ENCODE data around the gene MARCHF6. TPM values are rescaled to one million over a fixed set of nuclear protein-coding genes. Genes with fewer than 3 reads are reported as not detected.
"Not testable (repeated sequence)": the region's sequence is repeated elsewhere in the genome, so short reads cannot be mapped to it uniquely, and the experiment has no call there.

Gene MARCHF6
- polyA plus RNA-seq, 4 donors = 161 to 224 (median 181) TPM

DNA sequence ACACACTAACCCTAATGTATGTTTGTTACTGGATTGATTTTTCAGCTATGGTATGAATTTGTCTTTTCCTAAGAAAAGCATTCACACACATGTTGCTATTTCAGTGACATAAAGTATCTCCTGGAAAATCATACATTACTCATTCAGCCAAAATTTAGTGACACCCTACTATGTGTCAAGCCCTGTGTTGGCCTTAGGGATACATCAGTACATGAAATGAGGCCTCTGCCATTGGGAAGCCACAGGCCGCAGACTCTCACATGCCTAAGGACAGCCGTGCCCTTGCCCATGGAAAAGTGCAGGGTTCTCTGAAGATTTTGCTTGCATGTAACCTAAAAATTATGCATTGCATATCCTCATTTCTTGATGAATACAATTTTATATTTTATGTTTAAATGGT is 5.2 kb upstream of the MARCHF6 start:
- no peak for DNase-seq (ENCODE audit: low read depth in 4 of 4, low spot score in 2 of 4)

DNA sequence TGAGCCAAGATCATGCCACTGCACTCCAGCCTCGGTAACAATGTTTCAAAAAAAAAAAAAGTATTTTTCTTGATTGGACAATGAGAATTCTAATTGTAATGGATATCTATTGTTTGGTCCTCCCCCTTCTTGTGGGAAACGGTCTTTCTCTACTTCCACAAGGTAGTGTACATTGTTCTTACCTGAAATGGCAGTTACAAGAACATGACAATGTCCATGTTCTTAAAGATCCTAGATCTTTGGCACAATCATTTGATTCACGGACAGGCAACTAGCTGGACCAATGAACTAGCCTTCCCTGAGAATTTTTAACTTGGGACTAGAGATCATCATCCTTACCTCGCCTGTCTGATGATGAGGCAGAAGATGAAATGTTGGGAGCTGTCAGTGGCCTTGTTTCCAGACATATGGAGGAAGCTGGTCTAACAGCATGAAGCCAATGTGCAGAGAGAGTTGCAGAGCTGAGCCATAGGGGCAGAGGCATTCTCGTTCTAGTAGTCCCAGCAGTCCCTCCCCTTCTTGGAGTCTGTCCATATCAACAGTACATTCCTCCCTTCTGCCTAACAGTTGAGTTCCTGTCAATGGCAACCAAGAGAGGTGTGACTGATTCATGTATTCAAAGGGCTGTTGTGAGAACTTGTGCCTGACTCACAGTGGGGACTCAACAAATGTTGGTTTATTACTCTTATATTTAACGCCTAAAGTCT is 2.1 kb upstream of the MARCHF6 start:
- no peak for DNase-seq (ENCODE audit: low read depth in 4 of 4, low spot score in 2 of 4)

DNA sequence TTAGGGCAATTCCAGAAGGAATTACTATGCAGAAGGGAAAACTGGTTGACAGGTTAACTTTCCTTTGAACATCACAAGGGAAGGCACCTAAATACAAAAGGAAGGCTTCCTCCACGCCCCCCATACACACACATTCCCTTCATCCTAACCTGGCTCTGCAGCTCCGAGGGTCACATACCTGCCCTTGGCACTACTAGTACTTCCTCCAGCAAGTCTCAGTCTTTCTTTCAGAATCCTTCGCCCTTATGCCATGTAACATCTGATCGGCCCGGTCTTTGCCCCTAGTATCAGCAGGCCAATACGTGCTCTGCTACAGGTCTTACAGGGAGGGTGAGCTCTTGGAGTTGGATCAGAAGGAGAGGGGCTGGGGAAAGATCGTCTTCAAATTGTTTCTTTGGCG is 1.6 kb upstream of the MARCHF6 start:
- DNase-seq (ENCODE audit: low read depth in 4 of 4, low spot score in 2 of 4) = no peak

DNA sequence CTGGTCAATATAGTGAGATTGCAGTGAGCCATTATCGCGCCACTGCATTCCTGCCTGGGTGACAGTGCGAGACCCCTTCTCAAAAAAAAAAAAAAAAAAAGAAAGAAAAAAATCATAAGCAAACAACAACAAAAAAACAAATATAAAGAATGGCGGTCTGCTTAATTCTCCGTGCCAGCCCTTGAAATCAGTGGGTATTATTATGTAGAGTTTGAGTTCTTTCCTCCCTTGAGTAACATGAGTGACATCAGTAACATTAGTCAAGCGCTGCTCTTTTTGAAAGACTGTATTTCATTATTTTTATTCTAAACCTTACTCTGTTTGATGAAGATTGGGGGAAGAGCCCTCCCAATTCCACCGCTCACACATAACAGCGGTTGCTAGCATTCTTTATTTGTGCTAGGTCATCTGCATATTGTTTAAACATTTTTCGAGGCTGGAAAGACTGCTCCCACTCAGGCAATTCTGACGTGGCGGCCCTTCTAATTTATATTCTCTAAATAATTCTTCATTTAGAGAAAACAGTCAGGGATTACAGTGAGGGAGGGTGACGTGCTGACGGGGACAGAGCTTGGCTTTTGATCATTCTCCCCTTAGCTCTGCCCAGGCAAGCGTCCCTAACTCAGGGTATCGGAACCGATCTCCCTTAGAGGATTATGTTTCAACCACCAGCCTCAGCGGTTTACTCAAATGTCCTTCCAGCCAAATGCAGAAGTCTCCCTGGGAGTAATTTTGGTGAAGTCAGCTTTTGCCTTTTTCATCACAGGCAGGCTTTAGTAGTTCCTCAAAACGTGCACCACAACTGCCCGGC is 860 bp upstream of the MARCHF6 start:
- DNase-seq (ENCODE audit: low read depth in 4 of 4, low spot score in 2 of 4) = peak in 2 of 4 donors; percentile 63 to 84

DNA sequence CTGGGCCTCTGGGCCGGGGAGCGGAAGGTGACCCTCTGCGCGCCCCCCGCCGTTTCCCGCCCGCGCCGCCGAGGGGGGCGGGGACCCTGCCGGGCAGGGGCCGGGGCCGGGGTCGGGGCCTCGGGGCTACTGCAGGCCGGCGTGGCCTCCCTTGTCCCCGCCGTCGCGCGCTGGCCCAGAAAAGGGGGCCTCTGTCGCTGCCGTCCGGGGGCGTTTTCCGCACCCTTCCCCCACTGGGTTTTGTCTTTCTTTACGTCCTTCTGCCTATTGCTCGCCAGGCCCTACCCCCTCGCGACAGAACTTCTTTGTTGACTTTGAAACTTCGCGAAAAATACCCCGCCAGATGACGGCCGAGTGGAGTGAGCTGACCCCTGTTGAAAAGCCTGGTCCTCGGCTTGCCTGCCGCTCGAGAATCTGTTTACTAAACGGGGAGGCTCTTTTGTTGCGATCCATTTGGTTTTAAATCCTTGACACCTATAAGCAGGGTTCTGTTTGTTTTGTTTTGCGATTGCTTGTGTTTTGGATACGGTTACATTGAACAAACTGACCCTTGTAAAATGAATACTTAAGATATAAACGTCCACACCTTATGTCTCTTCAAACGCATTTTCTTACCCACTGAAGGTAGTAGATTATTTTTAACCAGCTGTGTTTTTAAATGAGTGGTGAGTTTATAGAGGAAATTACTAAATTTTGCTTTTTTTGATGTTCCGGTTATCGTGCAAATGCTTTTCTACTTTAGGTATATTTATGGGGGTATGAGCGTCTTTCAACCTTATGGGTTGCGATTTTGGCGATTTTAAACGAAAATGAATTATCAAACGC is 765 bp downstream of the MARCHF6 start:
- DNase-seq (ENCODE audit: low read depth in 4 of 4, low spot score in 2 of 4) = no peak

DNA sequence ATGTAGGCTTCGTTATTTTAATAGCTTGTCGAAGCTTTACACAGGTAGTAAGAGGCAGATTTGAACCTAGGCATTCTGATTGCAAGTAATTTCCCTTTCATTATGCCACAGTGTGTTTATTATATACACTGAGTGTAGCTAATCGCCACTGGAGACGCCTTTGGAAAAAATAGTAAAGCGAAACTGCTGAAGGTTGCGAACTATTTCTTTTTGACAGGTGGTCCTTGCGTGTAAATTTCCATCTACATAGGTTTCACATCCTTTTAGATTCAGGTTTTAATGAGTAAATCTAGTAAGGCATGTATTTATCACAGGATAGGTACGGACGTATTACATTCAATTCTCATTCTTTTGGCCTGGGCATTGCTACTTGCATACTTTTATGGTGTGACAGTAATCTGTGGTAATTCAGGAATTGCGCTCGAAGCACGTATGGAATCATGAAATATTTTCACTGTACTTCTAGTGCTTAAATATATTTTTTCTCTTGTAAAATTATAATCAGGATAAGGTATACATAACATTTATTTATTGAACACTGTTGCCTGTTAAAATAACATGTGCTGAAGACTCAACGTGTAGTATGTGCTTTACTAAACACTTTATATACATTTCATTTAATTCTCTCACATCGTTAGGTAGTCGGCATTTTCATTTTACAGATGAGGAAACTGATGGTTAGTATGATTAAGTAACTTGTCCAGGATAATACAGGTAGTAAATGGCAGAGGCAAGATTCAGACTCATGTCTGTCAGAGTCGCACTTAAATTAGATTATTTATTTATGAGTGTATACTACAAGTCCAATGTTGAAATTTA is 1.8 kb downstream of the MARCHF6 start:
- no peak for DNase-seq (ENCODE audit: low read depth in 4 of 4, low spot score in 2 of 4)

DNA sequence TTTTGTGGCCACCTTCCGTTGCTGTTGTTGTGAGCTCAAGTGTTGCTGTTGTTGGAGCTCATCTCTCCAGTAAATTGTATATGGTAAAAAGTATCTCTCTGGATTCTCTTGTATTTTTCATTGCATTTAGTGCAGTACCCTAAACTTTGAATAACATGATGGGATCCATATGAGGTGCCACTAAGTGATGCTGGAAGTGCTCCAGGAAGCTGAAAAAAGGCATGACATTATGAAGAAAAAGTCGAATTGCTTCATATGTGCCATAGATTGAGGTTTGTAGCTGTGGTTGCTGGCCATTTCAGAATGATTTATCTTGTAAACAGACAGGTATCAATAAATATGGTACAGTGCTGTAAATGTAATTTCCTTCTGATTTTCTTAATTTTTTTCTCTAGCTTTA is 5.5 kb downstream of the MARCHF6 start:
- DNase-seq (ENCODE audit: low read depth in 4 of 4, low spot score in 2 of 4) = no peak

DNA sequence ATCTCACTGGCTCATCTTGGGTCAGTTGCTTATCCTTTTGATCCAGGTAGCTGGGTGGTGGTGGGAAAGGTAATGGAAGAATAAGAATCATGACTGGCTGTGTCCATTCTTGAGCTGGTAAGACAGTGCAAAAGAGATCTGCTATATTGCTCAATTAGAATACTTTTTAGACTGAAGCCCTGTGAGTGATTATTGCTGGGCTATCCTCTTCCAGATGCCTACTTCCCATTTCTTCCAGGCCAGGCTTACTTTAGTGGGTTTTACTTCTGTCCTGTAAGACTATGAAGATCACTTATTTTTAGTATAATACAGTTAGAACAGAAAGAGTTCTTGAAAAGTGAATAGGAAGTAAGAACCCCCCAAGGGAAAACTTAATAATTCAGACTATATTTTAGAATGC is 7.2 kb downstream of the MARCHF6 start:
- no peak for DNase-seq (ENCODE audit: low read depth in 4 of 4, low spot score in 2 of 4)

DNA sequence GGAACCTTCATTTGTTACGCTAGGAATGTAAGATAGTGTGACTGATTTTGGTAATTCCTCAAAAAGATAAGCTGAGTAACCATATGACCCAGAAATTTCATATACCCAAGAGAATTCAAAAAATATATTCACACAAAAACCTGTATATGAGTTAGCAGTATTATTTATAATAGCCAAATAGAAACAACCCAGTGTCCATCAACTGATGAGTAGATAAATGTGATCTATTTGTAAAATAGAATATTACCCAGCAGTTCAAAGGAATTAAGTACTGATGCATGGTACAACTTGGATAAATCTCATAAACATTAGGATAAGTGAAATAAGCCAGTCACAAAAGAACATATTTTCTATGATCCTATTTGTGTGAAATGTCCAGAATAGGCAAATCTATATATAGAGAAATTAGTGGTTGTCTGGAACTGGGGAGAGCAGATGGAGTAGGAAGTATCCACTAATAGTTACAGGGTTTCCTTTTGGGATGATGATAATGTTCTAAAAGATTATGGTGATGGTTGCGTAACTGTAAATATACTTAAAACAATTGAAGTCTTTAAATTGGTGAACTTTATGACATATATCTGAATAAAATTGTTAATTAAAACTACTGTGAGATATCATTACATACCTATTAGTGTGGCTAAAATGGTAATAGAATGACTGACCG is 10.2 kb downstream of the MARCHF6 start:
- no peak for DNase-seq (ENCODE audit: low read depth in 4 of 4, low spot score in 2 of 4)

DNA sequence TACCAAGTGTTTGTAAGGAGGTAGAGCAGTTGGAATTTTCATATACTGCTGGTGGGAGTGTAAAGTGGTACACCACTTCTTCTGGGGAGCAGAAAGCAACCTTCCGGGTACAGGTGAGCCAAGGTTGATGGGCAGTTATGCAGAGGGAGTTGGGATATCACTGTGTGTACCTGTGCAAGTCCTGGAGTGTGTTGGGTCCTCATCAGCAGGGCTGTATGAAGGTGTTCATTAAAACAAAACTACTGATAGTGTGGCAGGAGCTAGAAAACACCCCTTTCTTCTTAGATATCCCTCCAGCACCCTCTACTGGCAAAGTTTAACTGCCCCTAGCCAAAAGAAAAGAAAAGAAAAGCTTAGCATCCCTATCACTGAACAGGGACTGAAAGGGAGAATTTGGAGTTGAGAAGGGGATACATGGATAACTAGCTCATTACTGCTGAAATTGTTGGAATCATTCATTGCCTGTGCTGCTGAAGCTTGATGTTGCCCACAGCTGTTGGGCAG is 10.7 kb downstream of the MARCHF6 start:
- DNase-seq (ENCODE audit: low read depth in 4 of 4, low spot score in 2 of 4) = no peak

DNA sequence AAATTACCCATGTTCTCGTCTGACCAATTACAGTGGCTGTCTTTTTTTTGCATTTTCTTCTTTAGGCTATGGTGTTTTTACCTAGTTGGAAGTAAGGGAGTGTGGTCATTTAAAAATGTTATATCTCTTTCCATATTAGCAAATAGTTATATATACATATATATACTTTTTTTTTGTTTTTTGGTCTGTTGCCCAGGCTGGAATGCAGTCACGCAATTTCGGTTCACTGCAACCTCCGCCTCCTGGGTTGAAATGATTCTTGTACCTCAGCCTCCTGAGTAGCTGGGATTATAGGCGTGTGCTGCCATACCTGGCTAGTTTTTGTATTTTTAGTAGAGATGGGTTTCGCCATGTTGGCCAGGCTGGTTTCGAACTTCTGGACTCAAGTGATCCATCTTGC is 12.3 kb downstream of the MARCHF6 start:
- DNase-seq (ENCODE audit: low read depth in 4 of 4, low spot score in 2 of 4) = no peak

DNA sequence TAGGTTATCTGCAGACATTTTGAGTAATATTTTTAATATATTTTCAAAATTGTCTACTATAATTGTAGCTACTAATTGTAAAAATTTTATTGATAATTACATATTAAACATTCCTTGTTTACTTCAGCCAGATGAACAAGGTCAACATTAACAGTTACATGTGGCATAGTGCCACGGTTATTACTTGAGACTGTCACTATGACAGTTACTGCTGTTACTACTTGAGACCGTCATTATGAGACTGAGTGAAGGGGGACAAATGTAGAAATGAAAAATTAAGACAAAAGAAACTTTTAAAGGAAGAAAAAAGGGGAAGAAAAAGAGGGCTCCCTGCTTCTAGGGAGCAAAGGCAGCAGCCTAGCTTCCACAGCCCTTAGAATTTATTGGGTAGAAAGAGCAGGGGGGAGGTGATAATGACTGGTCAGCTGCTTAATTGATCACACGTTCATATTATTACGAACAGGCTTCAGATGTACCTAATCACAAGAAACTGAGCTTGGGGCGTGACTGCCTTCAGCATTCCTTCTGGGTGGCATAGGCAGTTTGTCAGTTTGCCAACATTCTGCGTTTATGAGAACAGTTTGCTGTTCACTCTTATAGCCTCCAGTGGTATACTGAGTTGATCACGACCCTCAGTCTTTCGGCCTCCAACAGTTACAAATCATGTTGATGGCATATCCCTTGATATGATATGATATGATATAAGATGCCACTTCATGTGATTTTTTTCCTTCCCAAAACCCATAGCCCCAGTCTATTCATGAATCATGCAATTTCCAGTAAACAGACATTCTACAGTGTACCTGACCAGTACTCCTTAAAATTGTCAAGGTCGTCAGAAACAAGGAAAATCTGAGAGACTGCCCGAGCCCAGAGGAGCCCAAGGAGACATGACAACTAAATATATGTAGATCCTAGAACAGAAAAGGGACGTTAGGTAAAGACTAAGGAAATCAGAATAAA is 13.1 kb downstream of the MARCHF6 start:
- no peak for DNase-seq (ENCODE audit: low read depth in 4 of 4, low spot score in 2 of 4)

DNA sequence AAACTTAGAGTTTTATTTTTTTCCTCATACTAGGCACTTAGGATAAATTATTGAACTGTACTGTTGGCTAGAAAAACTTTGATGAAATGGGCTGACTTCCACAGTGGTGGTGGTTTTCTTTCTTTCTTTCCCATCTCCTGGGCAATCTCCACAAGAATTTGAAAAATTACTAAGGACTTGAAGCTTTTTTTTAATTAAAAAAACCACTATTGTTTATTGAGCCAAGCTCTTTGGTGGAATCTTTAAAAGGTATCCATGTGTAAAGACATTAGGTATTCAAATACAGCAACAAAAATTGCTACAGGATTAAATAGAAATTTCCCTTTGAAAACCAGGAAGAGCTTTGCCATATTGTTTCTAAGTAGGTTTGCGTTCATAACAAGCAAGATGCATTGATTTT is 14.1 kb downstream of the MARCHF6 start:
- no peak for DNase-seq (ENCODE audit: low read depth in 4 of 4, low spot score in 2 of 4)

DNA sequence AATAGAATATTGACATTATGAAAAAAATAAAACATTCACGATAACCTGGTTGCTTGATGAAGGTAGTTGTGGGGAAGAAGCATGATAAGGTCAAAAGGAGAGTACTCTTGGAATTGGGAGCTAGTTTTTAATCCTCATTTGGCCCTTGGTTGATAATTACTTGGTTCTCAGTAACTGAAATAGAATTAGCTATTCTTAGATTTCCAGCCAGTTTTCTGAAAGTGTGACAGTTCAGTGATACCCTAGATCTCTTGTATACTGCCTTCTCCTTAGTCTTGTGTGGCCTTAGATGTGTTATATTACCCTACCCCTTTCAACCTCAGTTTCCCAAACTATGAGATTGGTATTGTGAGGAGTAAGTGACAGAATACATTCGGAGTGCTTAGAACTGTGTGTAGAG is 17.4 kb downstream of the MARCHF6 start:
- DNase-seq (ENCODE audit: low read depth in 4 of 4, low spot score in 2 of 4) = no peak

DNA sequence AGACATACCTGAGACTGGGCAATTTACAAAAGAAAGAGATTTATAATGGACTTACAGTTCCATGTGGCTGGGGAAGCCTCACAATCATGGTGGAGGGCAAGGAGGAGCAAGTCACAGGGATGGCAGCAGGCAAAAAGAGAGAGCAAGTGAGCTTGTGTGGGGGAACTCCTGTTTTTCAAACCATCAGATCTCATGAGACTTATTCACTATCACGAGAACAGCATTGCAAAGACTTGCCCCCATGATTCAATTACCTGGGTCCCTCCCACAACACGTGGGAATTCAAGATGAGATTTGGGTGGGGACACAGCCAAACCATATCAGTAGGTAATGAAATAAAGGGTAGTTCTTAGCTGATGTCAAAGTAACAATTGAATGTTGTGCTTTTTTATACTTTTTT is 17.9 kb downstream of the MARCHF6 start:
- not testable (repeated sequence) for DNase-seq (ENCODE audit: low read depth in 4 of 4, low spot score in 2 of 4)

DNA sequence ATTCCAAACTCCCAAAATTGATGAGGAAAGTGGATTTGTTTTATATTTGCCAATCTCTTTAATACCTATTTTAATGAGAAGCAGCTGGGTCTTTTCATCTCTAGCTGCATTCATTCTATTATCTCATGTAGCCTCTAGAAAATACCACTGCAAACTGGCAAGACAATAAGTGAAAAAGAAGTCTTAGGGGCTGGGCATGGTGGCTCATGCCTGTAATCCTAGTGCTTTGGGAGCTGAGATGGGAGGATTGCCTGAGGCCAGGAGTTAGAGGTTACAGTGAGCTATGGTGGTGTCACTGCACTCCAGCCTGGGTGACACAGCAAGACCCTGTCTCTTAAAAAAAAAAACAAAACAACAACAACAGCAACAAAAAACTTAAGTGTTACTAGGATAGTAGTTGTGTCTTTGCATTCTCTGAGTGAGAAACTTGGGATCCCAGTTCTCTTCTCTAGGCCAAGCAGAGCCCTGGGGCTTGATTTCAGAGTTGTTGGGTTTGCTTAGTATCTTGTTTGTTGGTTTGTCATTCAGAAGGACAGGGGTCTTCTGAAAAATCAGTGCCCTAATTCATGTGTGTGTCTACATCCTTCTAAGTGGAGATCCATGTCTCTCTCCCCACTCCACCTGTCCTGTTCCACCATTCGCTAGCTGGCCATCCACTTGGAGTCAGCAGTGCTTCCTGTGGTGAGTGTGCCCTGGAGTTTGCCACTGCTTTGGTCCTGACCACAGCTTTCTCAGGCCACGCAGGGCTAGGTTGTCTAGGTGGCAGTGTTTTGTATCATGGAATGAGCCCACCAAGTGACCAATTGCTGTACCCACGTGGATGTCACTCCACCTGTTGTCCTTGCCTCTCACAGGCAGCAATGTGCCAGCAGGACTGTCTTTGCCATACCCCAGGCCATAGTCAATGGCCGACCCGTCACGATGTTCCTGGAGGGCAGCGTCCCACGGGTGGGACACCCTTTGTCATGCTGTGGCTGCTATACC is 19.5 kb downstream of the MARCHF6 start:
- no peak for DNase-seq (ENCODE audit: low read depth in 4 of 4, low spot score in 2 of 4)
